MM.1S (cell line): Measurements from ENCODE around the gene CSF2RB.

Experiments
- DNase-seq: peaks from one replicate; pipeline ENCODE4 v3.0.0-alpha.2; 2015
- H2AFZ ChIP-seq: fragments of 300-600 bp; sonication (generic); 2 replicates; pipeline ENCODE4 v1.6.0; 2016; ENCODE audit warnings: antibody characterized with exemption, low read length
- H3F3A ChIP-seq: fragments of 300-600 bp; sonication (generic); 2 replicates; pipeline ENCODE4 v1.6.1; 2016; ENCODE audit warnings: mild to moderate bottlenecking, antibody characterized with exemption, low read length, moderate library complexity, mixed read lengths; ENCODE audit not compliant: insufficient read depth
- H3K27ac ChIP-seq: fragments of 300-600 bp; sonication (generic); 2 replicates; pipeline ENCODE4 v1.5.1; 2016; ENCODE audit warnings: mild to moderate bottlenecking, low read length
- H3K27me3 ChIP-seq: fragments of 300-600 bp; sonication (generic); replicated peaks from 2 replicates; pipeline ENCODE4 v1.6.0; 2016; ENCODE audit warnings: low read length; ENCODE audit not compliant: insufficient read depth
- H3K36me3 ChIP-seq: fragments of 300-600 bp; sonication (generic); replicated peaks from 2 replicates; pipeline ENCODE4 v1.6.1; 2016; ENCODE audit warnings: mild to moderate bottlenecking, low read length, mixed read lengths; ENCODE audit not compliant: insufficient read depth
- H3K4me1 ChIP-seq: fragments of 300-600 bp; sonication (generic); 2 replicates; pipeline ENCODE4 v1.6.1; 2016; ENCODE audit warnings: low read length, mixed read lengths
- H3K4me2 ChIP-seq: fragments of 300-600 bp; sonication (generic); 2 replicates; pipeline ENCODE4 v1.6.0; 2016; ENCODE audit warnings: low read depth, low read length
- H3K4me3 ChIP-seq: fragments of 300-600 bp; sonication (generic); 2 replicates; pipeline ENCODE4 v1.5.1; 2016; ENCODE audit warnings: low read length, mixed read lengths
- H3K79me2 ChIP-seq: fragments of 300-600 bp; sonication (generic); 2 replicates; pipeline ENCODE4 v1.6.1; 2016; ENCODE audit warnings: mixed run types, low read length, mixed read lengths
- H3K9ac ChIP-seq: fragments of 300-600 bp; sonication (generic); 2 replicates; pipeline ENCODE4 v1.6.1; 2016; ENCODE audit warnings: low read length, mixed read lengths
- H3K9me2 ChIP-seq: fragments of 300-600 bp; sonication (generic); replicated peaks from 2 replicates; pipeline ENCODE4 v1.6.1; 2016; ENCODE audit warnings: mild to moderate bottlenecking, low read length, mixed read lengths; ENCODE audit not compliant: insufficient read depth
- H3K9me3 ChIP-seq: fragments of 300-600 bp; sonication (generic); replicated peaks from 2 replicates; pipeline ENCODE4 v1.6.1; 2016; ENCODE audit warnings: mild to moderate bottlenecking, low read length, mixed read lengths; ENCODE audit not compliant: insufficient read depth
- H4K20me1 ChIP-seq: fragments of 300-600 bp; sonication (generic); 2 replicates; pipeline ENCODE4 v1.6.1; 2016; ENCODE audit warnings: mild to moderate bottlenecking, low read length, moderate library complexity, mixed read lengths; ENCODE audit not compliant: insufficient read depth
- CTCF ChIP-seq: fragments of 300-600 bp; sonication (generic); IDR thresholded peaks from 2 replicates; pipeline ENCODE4 v1.5.1; 2016; ENCODE audit warnings: antibody characterized with exemption, low read length, mixed read lengths
- EZH2 ChIP-seq: fragments of 300-600 bp; sonication (generic); optimal IDR thresholded peaks from 2 replicates; pipeline ENCODE3; 2017; ENCODE audit warnings: low read depth, mild to moderate bottlenecking, antibody characterized with exemption, low read length, mixed read lengths
- EZH2phosphoT487 ChIP-seq: fragments of 300-600 bp; sonication (generic); IDR thresholded peaks from 2 replicates; pipeline ENCODE4 v1.6.1; 2018; ENCODE audit warnings: antibody characterized with exemption, low read length

Gene CSF2RB

GRCh38 chr22:36913427-36914389 lies at the start of gene CSF2RB:
TSS of gene CSF2RB (plus strand) at chr22:36913628. CDS start at chr22:36922208, 8,580 bp downstream.
- peak; percentile 78 for DNase-seq
- no peaks in the 10 kb centered on the region for H3K27me3 ChIP-seq

GRCh38 chr22:36863979-36864378 lies 49.4 kb upstream of the CSF2RB start:
- peaks cover 10% of the 10 kb centered on the region; the same call in 1 of the 2 replicates for H3K79me2 ChIP-seq
- no peak overlapping the region for H3K4me3 ChIP-seq
- H3K9me3 ChIP-seq: no peaks in the 10 kb centered on the region
- no peaks in the 10 kb centered on the region for H3K36me3 ChIP-seq
- H3F3A ChIP-seq: peaks cover 23% of the 10 kb centered on the region
- no peaks in the 10 kb centered on the region for H4K20me1 ChIP-seq
- H3K27ac ChIP-seq: no peak overlapping the region
- peaks cover 23% of the 10 kb centered on the region for H3K4me1 ChIP-seq
- no peaks in the 10 kb centered on the region for H3K27me3 ChIP-seq
- no peak for DNase-seq
- H3K9me2 ChIP-seq: no peaks in the 10 kb centered on the region
- H3K9ac ChIP-seq: no peak overlapping the region
- no peak overlapping the region for H2AFZ ChIP-seq
- H3K4me2 ChIP-seq: no peak overlapping the region
- TF ChIP-seq CTCF (no peak), EZH2 (no peak), EZH2phosphoT487 (no peak)

More at GRCh38 chr22:36913427-36914389, at the start of gene CSF2RB:
- H4K20me1 ChIP-seq: no peaks in the 10 kb centered on the region
- peaks cover 58% of the 10 kb centered on the region for H3K79me2 ChIP-seq
- no peaks in the 10 kb centered on the region for H3K9me2 ChIP-seq
- peak within 1 kb of the TSS; percentile 77 for H2AFZ ChIP-seq
- peak within 1 kb of the TSS; percentile 82 for H3K4me3 ChIP-seq
- peak within 1 kb of the TSS; percentile 86 for H3K9ac ChIP-seq
- peak within 1 kb of the TSS; percentile 77 for H3K4me2 ChIP-seq
- no peaks in the 10 kb centered on the region for H3K9me3 ChIP-seq
- peak within 1 kb of the TSS; percentile 92 for H3K27ac ChIP-seq
- peaks cover 35% of the 10 kb centered on the region for H3F3A ChIP-seq
- H3K4me1 ChIP-seq: peaks cover 27% of the 10 kb centered on the region
- no peak for TF ChIP-seq EZH2
- TF ChIP-seq CTCF: no peak
- no peak for TF ChIP-seq EZH2phosphoT487
- H3K36me3 ChIP-seq: no peaks in the 10 kb centered on the region; the same call in 1 of the 2 replicates

- peaks cover 17% of the 10 kb centered on the region for H3F3A ChIP-seq
- TF ChIP-seq EZH2phosphoT487: no peak
- TF ChIP-seq EZH2: no peak
- TF ChIP-seq CTCF: no peak
These were observed 48.8 kb upstream of the CSF2RB start for GRCh38 chr22:36864454-36865215.

More at GRCh38 chr22:36864454-36865215, 48.8 kb upstream of the CSF2RB start:
- Histone ChIP-seq H3K9me2 (no peaks in the 10 kb centered on the region), H4K20me1 (no peaks in the 10 kb centered on the region), H3K79me2 (peaks cover 10% of the 10 kb centered on the region; the same call in 1 of the 2 replicates), H3K4me2 (no peak overlapping the region), H3K27ac (no peak overlapping the region), H3K36me3 (no peaks in the 10 kb centered on the region), H2AFZ (no peak overlapping the region), H3K9ac (no peak overlapping the region), H3K9me3 (no peaks in the 10 kb centered on the region), H3K4me3 (no peak overlapping the region), H3K27me3 (no peaks in the 10 kb centered on the region), H3K4me1 (peaks cover 16% of the 10 kb centered on the region)
- DNase-seq: no peak
